Smooth muscle cell of the pulmonary artery (primary cell): ENCODE measurements around the gene CT83. TPM values are rescaled to one million over a fixed set of nuclear protein-coding genes. Genes with fewer than 3 reads are reported as not detected.

Experiments
- total RNA-seq: library from RNA; depleted of rRNA; stranded (reverse); fragments of >200 nt; gene quantifications from 2 replicates; pipeline ENCODE4 v1.2.3, GENCODE V29; 2014

The CT83 gene, protein sequence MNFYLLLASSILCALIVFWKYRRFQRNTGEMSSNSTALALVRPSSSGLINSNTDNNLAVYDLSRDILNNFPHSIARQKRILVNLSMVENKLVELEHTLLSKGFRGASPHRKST
- total RNA-seq: not detected in 2 replicates

DNA sequence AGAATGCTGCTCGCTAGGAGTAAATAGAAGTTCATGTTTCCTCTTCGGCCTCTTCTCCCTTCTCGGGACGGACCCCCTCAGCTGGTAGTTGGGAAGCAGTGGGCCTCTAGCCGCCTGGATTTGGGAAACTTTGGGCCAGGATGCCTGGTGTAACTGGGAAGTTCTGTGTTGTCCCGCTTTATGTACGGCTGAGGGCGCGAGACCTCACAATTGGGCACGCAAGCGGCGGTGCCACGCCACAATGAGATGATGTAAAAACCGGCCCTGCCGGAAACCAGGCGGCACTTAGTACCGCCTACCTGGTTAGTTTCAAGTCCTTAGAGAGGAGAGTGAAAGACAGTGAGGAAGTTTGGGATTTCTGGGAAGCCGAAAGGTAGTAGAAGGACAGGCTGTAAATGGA, at the start of gene CT83:
Gene CT83, minus strand, starts transcription at position 155 of the 400 bp plus-strand sequence. Its CDS starts 120 bp downstream, at position 35.

DNA sequence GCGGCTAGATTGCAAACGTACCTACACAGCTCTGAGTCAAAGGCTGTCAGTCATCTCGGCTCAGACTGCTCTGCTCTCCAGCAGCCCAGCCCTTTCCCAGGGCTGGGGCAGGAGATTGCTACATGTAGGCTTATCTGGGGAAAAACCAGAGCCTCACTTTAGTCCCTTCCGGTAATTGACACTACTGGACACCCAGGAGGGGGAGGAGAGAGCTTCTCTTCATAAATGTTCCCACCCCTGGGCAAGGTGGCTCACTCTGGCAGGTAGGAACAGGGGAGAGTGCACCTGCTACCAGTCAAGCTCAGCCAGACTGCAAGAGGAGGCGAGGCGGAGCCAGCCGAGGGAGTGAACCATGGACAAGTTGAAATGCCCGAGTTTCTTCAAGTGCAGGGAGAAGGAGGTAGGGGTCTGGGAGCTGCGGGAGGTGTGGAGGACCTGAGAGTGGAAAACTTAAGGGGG, 26.4 kb downstream of the CT83 start, which contains the start of gene SLC6A14:
Gene SLC6A14, plus strand, starts transcription at position 249 of the 459 bp plus-strand sequence. Its CDS starts 104 bp downstream, at position 353.

Other genes with a start within 250 kb of the CT83 start
- gene SLC6A14, start 26.4 kb downstream of the CT83 start, total RNA-seq: not detected in 2 replicates